HCT116 (cell line): ENCODE measurements around the gene RTN4. TPM values are rescaled to one million over a fixed set of nuclear protein-coding genes. Genes with fewer than 3 reads are reported as not detected.
A peak's percentile ranks its signal among the peaks of the same experiment; 100 is the strongest.
"Not testable (repeated sequence)": the region's sequence is repeated elsewhere in the genome, so short reads cannot be mapped to it uniquely, and the experiment has no call there.

Experiments used
- ATAC-seq: fragments of 200-7000 bp; cut with Tn5 transposase; 2 replicates; pipeline ENCODE4 v1.9.1; 2020; ENCODE audit warnings: mild to moderate bottlenecking, moderate library complexity
- BruUV-seq: library from RNA; stranded (reverse); fragments of 400-500 nt; replicated peaks from 2 replicates; lab custom pipeline; 2021; lab: Mats Ljungman, UMichigan
- CTCF ChIA-PET: fragments of 300-600 bp; sonication (Branson Sonifier 250); formaldehyde crosslinking; loops from one replicate; lab custom pipeline; 2021; ENCODE audit warnings: antibody characterized with exemption; lab: Charles Lee
- POLR2A ChIA-PET: fragments of 300-600, 350-600 bp; sonication (Branson Sonifier 250); formaldehyde crosslinking; loops from one replicate; lab custom pipeline; 2021; ENCODE audit warnings: antibody characterized with exemption; lab: Charles Lee
- RAD21 ChIA-PET, 2 experiments: fragments of 300-600 bp; sonication (Branson Sonifier 250); formaldehyde crosslinking; loops; one replicate each; lab custom pipeline; 2023; ENCODE audit warnings: low total read pairs in 2 of 2; ENCODE audit not compliant: uncharacterized antibody in 2 of 2, unreplicated experiment in 2 of 2, low non-redundant PET in 1 of 2; lab: Charles Lee
- DNase-seq: peaks from one replicate; pipeline ENCODE4 v3.0.0-alpha.2; 2010; ENCODE audit warnings: low read depth, low spot score
- H2AFZ ChIP-seq: fragments of 200-600 bp; shearing (Covaris generic), sonication (generic); 2 replicates; pipeline ENCODE4 v1.6.1; 2017; ENCODE audit warnings: low read depth, mixed run types, mixed read lengths, antibody characterized with exemption, low read length; ENCODE audit not compliant: poor library complexity, severe bottlenecking
- H3K27ac ChIP-seq: 2 replicates; pipeline ENCODE4 v1.5.1; 2012; ENCODE audit warnings: low read depth, low read length
- H3K27me3 ChIP-seq: fragments of 200-600 bp; sonication (generic); 2 replicates; pipeline ENCODE4 v1.6.1; 2016; ENCODE audit warnings: mixed run types, low read length, mixed read lengths; ENCODE audit not compliant: insufficient read depth
- H3K36me3 ChIP-seq, 2 experiments: fragments of 200-500 bp in 1 of 2; fragments of 200-600 bp in 1 of 2; sonication (Bioruptor generic) in 1 of 2; sonication (generic) in 1 of 2; 2 replicates each; pipeline versions ENCODE4 v1.5.1 to v1.6.1; 2014 to 2016; ENCODE audit warnings: low read length in 2 of 2, inconsistent platforms in 1 of 2, mixed read lengths in 1 of 2, mixed run types in 1 of 2; ENCODE audit not compliant: insufficient read depth in 2 of 2, control insufficient read depth in 1 of 2
- H3K4me1 ChIP-seq, 2 experiments: fragments of 200-600 bp in 1 of 2; sonication (generic) in 1 of 2; 2 replicates each; pipeline versions ENCODE4 v1.5.1 to v1.6.1; 2012 to 2017; ENCODE audit warnings: low read length in 2 of 2, inconsistent platforms in 1 of 2, mild to moderate bottlenecking in 1 of 2, mixed read lengths in 1 of 2, mixed run types in 1 of 2, moderate library complexity in 1 of 2; ENCODE audit not compliant: insufficient read depth in 2 of 2, control insufficient read depth in 1 of 2
- H3K4me2 ChIP-seq: fragments of 200-600 bp; sonication (generic); 2 replicates; pipeline ENCODE4 v1.6.1; 2017; ENCODE audit warnings: mixed run types, low read length, mixed read lengths
- H3K4me3 ChIP-seq, 2 experiments: fragments of 200-600 bp in 1 of 2; sonication (generic) in 1 of 2; replicated peaks in 1 of 2; 2 replicates each; pipeline ENCODE4 v1.5.1; 2011 to 2016; ENCODE audit warnings: low read length in 2 of 2, control low read depth in 1 of 2, low read depth in 1 of 2, mild to moderate bottlenecking in 1 of 2, mixed read lengths in 1 of 2, mixed run types in 1 of 2
- H3K79me2 ChIP-seq: fragments of 200-600 bp; sonication (generic); 2 replicates; pipeline ENCODE4 v1.6.1; 2017; ENCODE audit warnings: mild to moderate bottlenecking, mixed run types, low read length, moderate library complexity, mixed read lengths; ENCODE audit not compliant: insufficient read depth
- H3K9ac ChIP-seq: fragments of 200-600 bp; sonication (generic); 2 replicates; pipeline ENCODE4 v1.6.1; 2016; ENCODE audit warnings: low read length, mixed read lengths
- H3K9me2 ChIP-seq: fragments of 200-600 bp; sonication (generic), shearing (Covaris generic); 2 replicates; pipeline ENCODE4 v1.6.1; 2017; ENCODE audit warnings: mixed run types, mild to moderate bottlenecking, moderate library complexity; ENCODE audit not compliant: insufficient read depth
- H3K9me3 ChIP-seq, 2 experiments: fragments of 200-500 bp in 1 of 2; fragments of 200-600 bp in 1 of 2; sonication (Bioruptor generic) in 1 of 2; sonication (generic) in 1 of 2; 2 replicates each; pipeline ENCODE4 v1.6.1; 2014 to 2017; ENCODE audit warnings: low read length in 2 of 2, mixed read lengths in 2 of 2, inconsistent platforms in 1 of 2, low read depth in 1 of 2, mild to moderate bottlenecking in 1 of 2, mixed run types in 1 of 2, moderate library complexity in 1 of 2; ENCODE audit not compliant: control insufficient read depth in 1 of 2, insufficient read depth in 1 of 2
- H4K20me1 ChIP-seq: fragments of 200-600 bp; sonication (generic), shearing (Covaris generic); 2 replicates; pipeline ENCODE4 v1.6.1; 2017; ENCODE audit warnings: mixed run types, mild to moderate bottlenecking, moderate library complexity; ENCODE audit not compliant: insufficient read depth
- CBX3 ChIP-seq: IDR thresholded peaks from 2 replicates; pipeline ENCODE4 v1.6.1; 2012; ENCODE audit warnings: low read depth
- CEBPB ChIP-seq: IDR thresholded peaks from 2 replicates; pipeline ENCODE4 v1.6.1; 2012; ENCODE audit warnings: low read depth
- EGR1 ChIP-seq: IDR thresholded peaks from 2 replicates; pipeline ENCODE4 v1.6.1; 2012; ENCODE audit warnings: low read depth
- ELF1 ChIP-seq: IDR thresholded peaks from 2 replicates; pipeline ENCODE4 v1.6.1; 2012; ENCODE audit warnings: low read depth, borderline replicate concordance
- EZH2 ChIP-seq: fragments of 200-600 bp; sonication (generic); IDR thresholded peaks from 2 replicates; pipeline ENCODE4 v1.6.1; 2017; ENCODE audit warnings: antibody characterized with exemption, mixed run types
- FOSL1 ChIP-seq: IDR thresholded peaks from 2 replicates; pipeline ENCODE4 v1.6.1; 2012; ENCODE audit warnings: low read depth
- JUND ChIP-seq: IDR thresholded peaks from 2 replicates; pipeline ENCODE4 v1.6.1; 2012
- POLR2AphosphoS5 ChIP-seq: IDR thresholded peaks from 2 replicates; pipeline ENCODE4 v1.6.1; 2011; ENCODE audit warnings: mild to moderate bottlenecking, low read depth, low read length, moderate library complexity
- SP1 ChIP-seq: IDR thresholded peaks from 2 replicates; pipeline ENCODE4 v1.6.1; 2012; ENCODE audit warnings: low read depth
- YY1 ChIP-seq: IDR thresholded peaks from 2 replicates; pipeline ENCODE4 v1.6.1; 2011; ENCODE audit warnings: low read length, low read depth, moderate library complexity, mild to moderate bottlenecking; ENCODE audit not compliant: insufficient replicate concordance; ENCODE audit errors: extremely low read depth
- ZFX ChIP-seq: fragments of 450-650 bp; IDR thresholded peaks from 2 replicates; pipeline ENCODE4 v1.6.1; 2017
- intact Hi-C: fragments of 100-400 bp; cut with micrococcal nuclease; formaldehyde crosslinking; loops from 2 replicates; pipeline ENCODE4 v1.10.0; 2022
- total RNA-seq: library from RNA; stranded (reverse); gene quantifications from one replicate; pipeline ENCODE4 v1.2.1, GENCODE V29; 2021; ENCODE audit not compliant: unreplicated experiment
- TF ChIP-seq, protein P1 (sequence below), 3 experiments: fragments of 200-600 bp in 1 of 3; sonication (generic) in 1 of 3; IDR thresholded peaks in 2 of 3; conservative IDR thresholded peaks in 1 of 3; 2 replicates each; pipeline ENCODE4 v1.5.1; 2012 to 2017; ENCODE audit warnings: low read depth in 2 of 3, low read length in 2 of 3, antibody characterized with exemption in 1 of 3, borderline replicate concordance in 1 of 3, control low read depth in 1 of 3, mild to moderate bottlenecking in 1 of 3, mixed read lengths in 1 of 3, mixed run types in 1 of 3, moderate library complexity in 1 of 3; ENCODE audit not compliant: insufficient read depth in 1 of 3
- TF ChIP-seq, protein P2 (sequence below): IDR thresholded peaks from 2 replicates; pipeline ENCODE4 v1.6.1; 2012; ENCODE audit warnings: low read depth
- TF ChIP-seq, protein P3 (sequence below): IDR thresholded peaks from 2 replicates; pipeline ENCODE4 v1.6.1; 2012

The RTN4 gene
- total RNA-seq, 1 experiment from 2014 or later: 221 TPM

DNA sequence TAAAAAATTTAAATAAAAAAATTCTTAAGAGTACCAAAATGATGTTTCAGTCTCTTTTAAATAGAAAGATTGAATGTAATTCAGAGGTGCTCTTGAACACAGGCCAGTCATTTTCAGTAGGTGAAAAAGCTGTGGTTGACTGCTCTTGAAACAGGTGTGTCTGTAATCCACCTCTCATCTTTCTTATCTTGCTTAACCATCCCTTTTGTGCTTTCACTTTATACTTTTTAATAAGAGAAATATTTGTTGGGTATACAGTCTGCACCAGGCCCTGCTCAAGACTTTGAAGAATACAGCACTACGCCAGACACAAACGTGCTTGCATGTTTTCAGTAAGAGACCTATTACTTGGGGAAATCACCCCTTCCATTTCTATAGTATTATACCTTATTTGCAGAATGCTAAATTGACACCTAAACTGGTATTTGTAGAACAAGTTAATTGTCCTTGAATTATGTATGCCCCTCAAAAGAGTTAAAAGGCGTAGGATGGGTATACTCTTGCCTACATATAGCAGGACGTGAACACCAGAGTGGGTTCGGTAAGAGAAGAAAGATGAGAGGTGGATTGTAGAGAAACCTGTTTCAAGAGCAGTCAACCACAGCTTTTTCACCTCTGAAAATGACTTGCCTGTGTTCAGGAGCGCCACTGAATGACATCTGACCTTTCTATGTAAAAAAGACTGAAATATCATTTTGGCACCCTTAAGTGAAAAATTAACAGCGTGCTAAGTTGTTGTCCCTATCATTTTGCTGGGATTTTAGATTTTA lies 4.0 kb upstream of the RTN4 start:
- Histone ChIP-seq H3K4me1 (peaks cover 11 to 44% of the 10 kb centered on the region in 2 experiments), H3K79me2 (peaks cover 17% of the 10 kb centered on the region), H3K36me3 (no peaks in the 10 kb centered on the region), H4K20me1 (no peaks in the 10 kb centered on the region), H3K9me2 (peaks cover 3% of the 10 kb centered on the region; the same call in 1 of the 2 replicates), H2AFZ (no peak overlapping the region), H3K9me3 (no peaks in the 10 kb centered on the region), H3K4me3 (no peak overlapping the region), H3K4me2 (no peak overlapping the region), H3K27ac (no peak overlapping the region), H3K9ac (no peak overlapping the region), H3K27me3 (no peaks in the 10 kb centered on the region)
- CTCF ChIA-PET: no interaction called here
- TF ChIP-seq, protein P1, sequence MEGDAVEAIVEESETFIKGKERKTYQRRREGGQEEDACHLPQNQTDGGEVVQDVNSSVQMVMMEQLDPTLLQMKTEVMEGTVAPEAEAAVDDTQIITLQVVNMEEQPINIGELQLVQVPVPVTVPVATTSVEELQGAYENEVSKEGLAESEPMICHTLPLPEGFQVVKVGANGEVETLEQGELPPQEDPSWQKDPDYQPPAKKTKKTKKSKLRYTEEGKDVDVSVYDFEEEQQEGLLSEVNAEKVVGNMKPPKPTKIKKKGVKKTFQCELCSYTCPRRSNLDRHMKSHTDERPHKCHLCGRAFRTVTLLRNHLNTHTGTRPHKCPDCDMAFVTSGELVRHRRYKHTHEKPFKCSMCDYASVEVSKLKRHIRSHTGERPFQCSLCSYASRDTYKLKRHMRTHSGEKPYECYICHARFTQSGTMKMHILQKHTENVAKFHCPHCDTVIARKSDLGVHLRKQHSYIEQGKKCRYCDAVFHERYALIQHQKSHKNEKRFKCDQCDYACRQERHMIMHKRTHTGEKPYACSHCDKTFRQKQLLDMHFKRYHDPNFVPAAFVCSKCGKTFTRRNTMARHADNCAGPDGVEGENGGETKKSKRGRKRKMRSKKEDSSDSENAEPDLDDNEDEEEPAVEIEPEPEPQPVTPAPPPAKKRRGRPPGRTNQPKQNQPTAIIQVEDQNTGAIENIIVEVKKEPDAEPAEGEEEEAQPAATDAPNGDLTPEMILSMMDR (IDR thresholded peaks at IDR 0.05 in 2 of 3, conservative IDR thresholded peaks at IDR 0.05 in 1 of 3; ENCODE audit: borderline replicate concordance in 1 of 3, insufficient read depth in 1 of 3, low read depth in 2 of 3, low read length in 2 of 3): no peak
- TF ChIP-seq EGR1: no peak
- TF ChIP-seq CEBPB: no peak
- no peak for TF ChIP-seq ELF1
- TF ChIP-seq, protein P2, sequence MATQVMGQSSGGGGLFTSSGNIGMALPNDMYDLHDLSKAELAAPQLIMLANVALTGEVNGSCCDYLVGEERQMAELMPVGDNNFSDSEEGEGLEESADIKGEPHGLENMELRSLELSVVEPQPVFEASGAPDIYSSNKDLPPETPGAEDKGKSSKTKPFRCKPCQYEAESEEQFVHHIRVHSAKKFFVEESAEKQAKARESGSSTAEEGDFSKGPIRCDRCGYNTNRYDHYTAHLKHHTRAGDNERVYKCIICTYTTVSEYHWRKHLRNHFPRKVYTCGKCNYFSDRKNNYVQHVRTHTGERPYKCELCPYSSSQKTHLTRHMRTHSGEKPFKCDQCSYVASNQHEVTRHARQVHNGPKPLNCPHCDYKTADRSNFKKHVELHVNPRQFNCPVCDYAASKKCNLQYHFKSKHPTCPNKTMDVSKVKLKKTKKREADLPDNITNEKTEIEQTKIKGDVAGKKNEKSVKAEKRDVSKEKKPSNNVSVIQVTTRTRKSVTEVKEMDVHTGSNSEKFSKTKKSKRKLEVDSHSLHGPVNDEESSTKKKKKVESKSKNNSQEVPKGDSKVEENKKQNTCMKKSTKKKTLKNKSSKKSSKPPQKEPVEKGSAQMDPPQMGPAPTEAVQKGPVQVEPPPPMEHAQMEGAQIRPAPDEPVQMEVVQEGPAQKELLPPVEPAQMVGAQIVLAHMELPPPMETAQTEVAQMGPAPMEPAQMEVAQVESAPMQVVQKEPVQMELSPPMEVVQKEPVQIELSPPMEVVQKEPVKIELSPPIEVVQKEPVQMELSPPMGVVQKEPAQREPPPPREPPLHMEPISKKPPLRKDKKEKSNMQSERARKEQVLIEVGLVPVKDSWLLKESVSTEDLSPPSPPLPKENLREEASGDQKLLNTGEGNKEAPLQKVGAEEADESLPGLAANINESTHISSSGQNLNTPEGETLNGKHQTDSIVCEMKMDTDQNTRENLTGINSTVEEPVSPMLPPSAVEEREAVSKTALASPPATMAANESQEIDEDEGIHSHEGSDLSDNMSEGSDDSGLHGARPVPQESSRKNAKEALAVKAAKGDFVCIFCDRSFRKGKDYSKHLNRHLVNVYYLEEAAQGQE: no peak
- TF ChIP-seq ZFX: no peak
- TF ChIP-seq, protein P3, sequence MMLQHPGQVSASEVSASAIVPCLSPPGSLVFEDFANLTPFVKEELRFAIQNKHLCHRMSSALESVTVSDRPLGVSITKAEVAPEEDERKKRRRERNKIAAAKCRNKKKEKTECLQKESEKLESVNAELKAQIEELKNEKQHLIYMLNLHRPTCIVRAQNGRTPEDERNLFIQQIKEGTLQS: no peak
- TF ChIP-seq YY1: no peak
- no peak for TF ChIP-seq SP1
- no peak for TF ChIP-seq JUND
- TF ChIP-seq CBX3: no peak
- TF ChIP-seq FOSL1: no peak
- no peak for TF ChIP-seq POLR2AphosphoS5
- TF ChIP-seq EZH2: no peak
- no TSS peak for BruUV-seq
- POLR2A ChIA-PET: no interaction called here
- no peak for ATAC-seq
- RAD21 ChIA-PET: no interaction called here
- DNase-seq: no peak
- intact Hi-C loops: no loop called here

DNA sequence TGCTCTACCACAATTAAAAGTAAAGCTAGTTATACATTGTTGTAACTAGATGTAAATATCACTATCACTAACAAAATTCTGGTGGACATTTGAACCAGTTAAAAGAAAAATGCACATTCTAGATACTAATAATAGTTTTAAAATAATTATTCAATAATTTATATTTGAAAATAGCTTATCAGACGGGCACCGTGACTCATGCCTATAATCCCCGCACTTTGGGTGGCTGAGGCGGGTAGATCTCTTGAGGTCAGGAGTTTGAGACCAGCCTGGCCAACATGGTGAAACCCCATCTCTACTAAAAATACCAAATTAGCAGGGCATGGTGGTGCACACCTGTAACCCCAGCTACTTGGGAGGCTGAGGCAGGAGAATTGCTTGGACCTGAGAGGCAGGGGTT lies 3.0 kb upstream of the RTN4 start:
- CTCF ChIA-PET, H3K4me3 ChIP-seq, POLR2A ChIA-PET, DNase-seq, H4K20me1 ChIP-seq, H2AFZ ChIP-seq, ATAC-seq, intact Hi-C loops, H3K9me2 ChIP-seq, H3K36me3 ChIP-seq, H3K27me3 ChIP-seq, BruUV-seq, RAD21 ChIA-PET, H3K9ac ChIP-seq, H3K9me3 ChIP-seq: not testable (repeated sequence)
- Histone ChIP-seq H3K4me1 (peaks cover 11 to 50% of the 10 kb centered on the region in 2 experiments), H3K27ac (peak overlapping the region; percentile 90; the same call in 1 of the 2 replicates), H3K79me2 (peaks cover 27% of the 10 kb centered on the region), H3K4me2 (peak overlapping the region; percentile 82; the same call in 1 of the 2 replicates)
